K562 (cell line): ENCODE data around the gene SMCHD1.

ENCODE experiments used
- CBX5 ChIP-seq: IDR thresholded peaks from 2 replicates; pipeline ENCODE4 v1.6.1; 2014; ENCODE audit warnings: low read depth, borderline replicate concordance
- CHCHD3 ChIP-seq: fragments of 250-450 bp; sonication (Bioruptor Pico); IDR thresholded peaks from 2 replicates; pipeline ENCODE4 v2.1.2; 2022; ENCODE audit warnings: mild to moderate bottlenecking
- ETV6 ChIP-seq, 3 experiments: fragments of 150-350 bp in 1 of 3; sonication (generic) in 1 of 3; formaldehyde crosslinking in 1 of 3; IDR thresholded peaks; 2 replicates each; pipeline versions ENCODE4 v1.6.1 to v1.8.0; 2014 to 2022; ENCODE audit warnings: borderline replicate concordance in 2 of 3, low read depth in 2 of 3, antibody characterized with exemption in 1 of 3, low read length in 1 of 3, mild to moderate bottlenecking in 1 of 3, missing genetic modification reagents in 1 of 3
- FOXP1 ChIP-seq: sonication (generic); formaldehyde crosslinking; IDR thresholded peaks from 2 replicates; pipeline ENCODE4 v1.8.0; 2022; ENCODE audit warnings: mild to moderate bottlenecking, missing genetic modification reagents
- RCOR1 ChIP-seq, 2 experiments: IDR thresholded peaks; 2 replicates each; pipeline ENCODE4 v1.6.1; 2012; ENCODE audit warnings: low read depth in 2 of 2, low read length in 2 of 2, borderline replicate concordance in 1 of 2, improper control_type of control experiment in 1 of 2

DNA sequence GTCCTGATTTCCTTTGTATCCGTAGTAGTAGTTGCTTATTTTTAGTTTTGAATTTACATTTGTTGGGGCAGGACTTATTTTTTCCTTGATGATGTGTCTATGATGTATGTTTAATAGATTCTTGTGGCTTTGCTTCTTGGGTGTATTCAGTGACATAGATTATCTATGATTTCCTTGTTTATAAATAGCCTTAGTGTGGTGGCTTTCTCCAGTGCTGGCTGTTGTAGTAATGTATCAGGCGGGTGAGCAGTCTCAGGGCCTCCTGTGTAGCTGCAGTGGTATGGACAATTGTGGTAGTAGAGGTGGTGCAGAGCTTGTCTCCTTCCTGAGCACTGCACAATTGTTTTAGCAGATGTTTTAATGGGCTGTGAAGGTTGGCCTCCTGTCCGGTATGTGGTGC, 60.5 kb downstream of the SMCHD1 start:
- TF ChIP-seq ETV6 (IDR thresholded peaks at IDR 0.05; ENCODE audit: borderline replicate concordance in 1 of 2, low read depth in 2 of 2, low read length in 1 of 2) (no peak), ETV6 (CRISPR knock-in tag; IDR thresholded peaks at IDR 0.05; ENCODE audit: borderline replicate concordance) (no peak), FOXP1 (no peak), RCOR1 (IDR thresholded peaks at IDR 0.05; ENCODE audit: borderline replicate concordance in 1 of 2, low read depth in 2 of 2, low read length in 2 of 2) (no peak), CBX5 (no peak), CHCHD3 (CRISPR knock-in tag) (no peak)
